Uterus (tissue), 4 donors: Measurements from ENCODE around the gene IL5. TPM values are rescaled to one million over a fixed set of nuclear protein-coding genes. Genes with fewer than 3 reads are reported as not detected.

Source experiments
- DNase-seq, 2 donors: peaks; one replicate each; pipeline ENCODE4 v3.0.0-alpha.2; 2019 to 2020
- H3K27ac ChIP-seq, 2 donors: fragments of 200-600 bp; sonication (generic); 1 replicate in 1 of 2; 2 replicates in 1 of 2; pipeline ENCODE4 v1.5.1; 2016 to 2018
- H3K27me3 ChIP-seq, 2 donors: fragments of 200-600 bp; sonication (generic); one replicate each; pipeline ENCODE4 v1.5.1; 2018 to 2019; ENCODE audit warnings: control low read depth in 1 of 2
- H3K36me3 ChIP-seq, 2 donors: fragments of 200-600 bp; sonication (generic); one replicate each; pipeline ENCODE4 v1.5.1; 2019; ENCODE audit warnings: control low read depth in 1 of 2
- H3K4me1 ChIP-seq, 2 donors: fragments of 200-600 bp; sonication (generic); one replicate each; pipeline ENCODE4 v1.5.1; 2018 to 2019; ENCODE audit warnings: control low read depth in 1 of 2
- H3K4me3 ChIP-seq, 2 donors: fragments of 200-600 bp; sonication (generic); 1 replicate in 1 of 2; 2 replicates in 1 of 2; pipeline ENCODE4 v1.5.1; 2018 to 2019; ENCODE audit warnings: mild to moderate bottlenecking in 1 of 2
- H3K9me3 ChIP-seq, 2 donors: fragments of 200-600 bp; sonication (generic); one replicate each; pipeline ENCODE4 v1.5.1; 2019; ENCODE audit warnings: control low read depth in 1 of 2
- POLR2A ChIP-seq, 2 donors: fragments of 450-650 bp; IDR thresholded peaks; one replicate each; pipeline ENCODE4 v1.6.1; 2016; ENCODE audit warnings: antibody characterized with exemption in 2 of 2, mild to moderate bottlenecking in 1 of 2, moderate library complexity in 1 of 2
- intact Hi-C: fragments of 100-400 bp; cut with DNase I; formaldehyde crosslinking; loops from one replicate; pipeline ENCODE4 v1.15.1; 2023; ENCODE audit warnings: low total_unique reads
- total RNA-seq, 4 donors: library from RNA; depleted of rRNA in 3 of 4; stranded (reverse); fragments of >200 nt in 3 of 4; gene quantifications; one replicate each; pipeline versions ENCODE4 v1.1.0 to v1.2.4, GENCODE V29; 2014 to 2023
- TF ChIP-seq, protein P1 (sequence below), 4 experiments: fragments of 200-600 bp in 2 of 4; fragments of 450-650 bp in 2 of 4; sonication (generic) in 2 of 4; IDR thresholded peaks; one replicate each; pipeline ENCODE4 v1.5.1; 2016 to 2019; ENCODE audit warnings: antibody characterized with exemption in 4 of 4, mild to moderate bottlenecking in 2 of 4, moderate library complexity in 1 of 4
- donor health status: DM: yes; HTN: yes; CAD: no.

The IL5 gene
- total RNA-seq, 4 donors from 2014 or later, result not detected

DNA sequence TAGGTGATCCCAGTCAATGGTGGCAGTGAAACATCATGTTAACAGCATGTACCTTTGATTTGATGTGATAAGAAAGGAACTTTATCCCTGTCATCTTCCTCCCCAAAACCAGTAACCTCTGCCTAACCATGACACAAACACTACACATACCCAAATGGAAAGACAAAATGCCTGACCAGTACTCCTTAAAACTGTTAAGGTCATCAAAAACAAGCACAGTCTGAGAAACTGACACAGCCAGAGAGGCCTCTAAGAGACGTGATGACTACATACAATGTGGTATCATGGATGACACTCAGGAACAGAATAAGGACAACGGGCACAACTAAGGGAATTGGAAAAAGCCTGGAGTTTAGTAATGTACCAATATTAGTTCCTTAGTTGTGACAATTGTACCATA, 3.9 kb upstream of the IL5 start:
- Histone ChIP-seq H3K27me3 (no peaks in the 10 kb centered on the region), H3K9me3 (no peaks in the 10 kb centered on the region), H3K4me1 (no peaks in the 10 kb centered on the region), H3K36me3 (no peaks in the 10 kb centered on the region), H3K27ac (no peak overlapping the region), H3K4me3 (no peak overlapping the region)
- DNase-seq, result no peak
- TF ChIP-seq, protein P1, sequence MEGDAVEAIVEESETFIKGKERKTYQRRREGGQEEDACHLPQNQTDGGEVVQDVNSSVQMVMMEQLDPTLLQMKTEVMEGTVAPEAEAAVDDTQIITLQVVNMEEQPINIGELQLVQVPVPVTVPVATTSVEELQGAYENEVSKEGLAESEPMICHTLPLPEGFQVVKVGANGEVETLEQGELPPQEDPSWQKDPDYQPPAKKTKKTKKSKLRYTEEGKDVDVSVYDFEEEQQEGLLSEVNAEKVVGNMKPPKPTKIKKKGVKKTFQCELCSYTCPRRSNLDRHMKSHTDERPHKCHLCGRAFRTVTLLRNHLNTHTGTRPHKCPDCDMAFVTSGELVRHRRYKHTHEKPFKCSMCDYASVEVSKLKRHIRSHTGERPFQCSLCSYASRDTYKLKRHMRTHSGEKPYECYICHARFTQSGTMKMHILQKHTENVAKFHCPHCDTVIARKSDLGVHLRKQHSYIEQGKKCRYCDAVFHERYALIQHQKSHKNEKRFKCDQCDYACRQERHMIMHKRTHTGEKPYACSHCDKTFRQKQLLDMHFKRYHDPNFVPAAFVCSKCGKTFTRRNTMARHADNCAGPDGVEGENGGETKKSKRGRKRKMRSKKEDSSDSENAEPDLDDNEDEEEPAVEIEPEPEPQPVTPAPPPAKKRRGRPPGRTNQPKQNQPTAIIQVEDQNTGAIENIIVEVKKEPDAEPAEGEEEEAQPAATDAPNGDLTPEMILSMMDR (IDR thresholded peaks at IDR 0.05), result no peak
- TF ChIP-seq POLR2A (IDR thresholded peaks at IDR 0.05), result no peak
- intact Hi-C loops, result no loop called here

DNA sequence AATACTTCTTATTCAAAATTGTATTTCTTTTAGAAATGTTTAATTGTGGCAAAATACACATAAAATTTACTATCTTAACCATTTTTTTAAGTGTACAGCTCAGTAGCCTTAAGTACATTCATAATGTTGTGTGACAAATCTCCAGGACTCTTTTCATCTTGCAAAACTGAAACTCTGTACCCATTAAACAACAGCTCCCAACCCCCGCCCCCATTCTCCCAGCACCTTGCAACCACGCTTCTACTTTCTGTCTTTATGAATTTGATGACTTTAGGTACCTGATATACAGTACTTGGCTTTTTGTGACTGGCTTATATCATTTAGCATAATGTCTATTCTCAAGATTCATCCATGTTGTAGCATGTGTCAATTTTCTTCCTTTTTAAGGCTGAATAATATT, 2.8 kb upstream of the IL5 start:
- TF ChIP-seq, protein P1 (IDR thresholded peaks at IDR 0.05), result no peak
- TF ChIP-seq POLR2A (IDR thresholded peaks at IDR 0.05), result no peak
- H3K9me3 ChIP-seq, result no peaks in the 10 kb centered on the region
- intact Hi-C loops, result no loop called here
- H3K27me3 ChIP-seq, result no peaks in the 10 kb centered on the region
- no peaks in the 10 kb centered on the region for H3K4me1 ChIP-seq
- no peak overlapping the region for H3K27ac ChIP-seq
- no peak for DNase-seq
- H3K36me3 ChIP-seq, result no peaks in the 10 kb centered on the region
- no peak overlapping the region for H3K4me3 ChIP-seq

DNA sequence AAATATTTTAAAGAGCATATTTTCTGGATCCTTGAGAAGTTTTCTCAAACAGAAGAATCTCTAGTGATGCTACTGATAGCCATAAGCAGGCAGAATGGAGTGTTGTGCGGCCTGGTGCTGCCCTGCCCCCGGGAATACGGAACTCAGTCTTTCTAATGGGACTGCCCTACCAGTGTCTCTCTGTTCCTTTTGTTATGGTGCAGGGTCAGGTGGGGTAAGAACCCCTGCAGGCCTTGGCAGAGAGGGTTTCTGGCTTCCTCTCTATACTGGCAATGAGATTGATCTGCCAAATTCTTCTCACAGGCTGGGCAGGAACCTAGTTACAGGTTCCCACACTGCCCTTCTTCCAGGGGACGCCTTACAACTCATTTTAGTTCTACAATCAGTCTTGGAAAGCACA, 2.6 kb downstream of the IL5 start:
- no peaks in the 10 kb centered on the region for H3K4me1 ChIP-seq
- H3K27me3 ChIP-seq, result no peaks in the 10 kb centered on the region
- intact Hi-C loops, result no loop called here
- TF ChIP-seq, protein P1 (IDR thresholded peaks at IDR 0.05), result no peak
- TF ChIP-seq POLR2A (IDR thresholded peaks at IDR 0.05), result no peak
- no peak for DNase-seq
- no peaks in the 10 kb centered on the region for H3K9me3 ChIP-seq
- no peak overlapping the region for H3K27ac ChIP-seq
- H3K36me3 ChIP-seq, result no peaks in the 10 kb centered on the region
- H3K4me3 ChIP-seq, result no peak overlapping the region

DNA sequence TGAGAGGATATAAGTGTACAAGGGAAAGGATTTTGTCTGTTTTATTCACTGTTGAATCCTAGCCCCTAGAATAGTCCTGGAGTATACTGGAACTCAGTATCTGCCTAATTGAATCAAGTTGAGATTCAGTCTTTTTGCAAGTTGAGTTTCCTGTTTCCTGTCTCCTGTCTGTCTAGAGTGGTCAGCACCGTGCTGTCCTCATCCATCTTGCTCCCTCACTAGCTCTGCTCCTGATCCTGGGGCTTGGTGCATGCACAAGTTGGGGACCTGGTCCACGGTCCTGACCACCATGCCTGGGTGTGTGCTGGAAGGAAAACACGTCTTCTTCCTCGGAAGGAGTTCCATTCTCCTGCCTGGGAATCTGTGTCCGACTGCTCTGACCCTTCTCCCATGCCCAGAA, 3.2 kb downstream of the IL5 start:
- no peak for TF ChIP-seq POLR2A (IDR thresholded peaks at IDR 0.05)
- TF ChIP-seq, protein P1 (IDR thresholded peaks at IDR 0.05), result no peak
- intact Hi-C loops, result no loop called here
- Histone ChIP-seq H3K27me3 (no peaks in the 10 kb centered on the region), H3K9me3 (no peaks in the 10 kb centered on the region), H3K4me1 (no peaks in the 10 kb centered on the region), H3K4me3 (no peak overlapping the region), H3K27ac (no peak overlapping the region), H3K36me3 (no peaks in the 10 kb centered on the region)
- DNase-seq, result no peak

DNA sequence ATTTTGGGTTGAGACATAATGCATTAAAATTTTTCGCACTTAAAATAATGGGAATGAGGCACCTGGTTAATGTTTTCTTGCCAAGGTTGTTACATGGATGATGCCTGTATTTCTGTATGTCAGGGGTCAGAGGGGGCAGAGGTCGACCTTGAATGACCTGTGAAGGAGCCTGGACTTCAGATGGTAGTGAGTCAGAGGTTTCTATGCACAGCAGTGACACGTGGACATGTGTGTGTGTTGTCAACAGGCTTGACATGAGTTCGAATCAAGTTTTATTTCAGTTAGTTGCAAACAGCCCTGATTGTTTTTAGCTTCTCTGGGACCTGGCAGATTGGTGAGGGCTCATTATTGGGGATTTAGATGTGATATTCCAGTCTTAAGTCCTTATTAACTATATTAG, 3.6 kb downstream of the IL5 start:
- intact Hi-C loops, result no loop called here

More for the DNA sequence above, 3.6 kb downstream of the IL5 start:
- TF ChIP-seq POLR2A (IDR thresholded peaks at IDR 0.05), result no peak
- TF ChIP-seq, protein P1 (IDR thresholded peaks at IDR 0.05), result no peak
- H3K9me3 ChIP-seq, result no peaks in the 10 kb centered on the region
- no peaks in the 10 kb centered on the region for H3K27me3 ChIP-seq
- H3K27ac ChIP-seq, result no peak overlapping the region
- H3K4me1 ChIP-seq, result no peaks in the 10 kb centered on the region
- DNase-seq, result no peak
- H3K4me3 ChIP-seq, result no peak overlapping the region
- no peaks in the 10 kb centered on the region for H3K36me3 ChIP-seq
